HG03565 (cell line): ENCODE data around the gene PCNT.

Experiments used
- ATAC-seq: cut with Tn5 transposase; IDR thresholded peaks from one replicate; pipeline ENCODE4 v1.9.1; 2021; ENCODE audit warnings: mild to moderate bottlenecking, moderate library complexity; ENCODE audit not compliant: unreplicated experiment

The PCNT gene

DNA sequence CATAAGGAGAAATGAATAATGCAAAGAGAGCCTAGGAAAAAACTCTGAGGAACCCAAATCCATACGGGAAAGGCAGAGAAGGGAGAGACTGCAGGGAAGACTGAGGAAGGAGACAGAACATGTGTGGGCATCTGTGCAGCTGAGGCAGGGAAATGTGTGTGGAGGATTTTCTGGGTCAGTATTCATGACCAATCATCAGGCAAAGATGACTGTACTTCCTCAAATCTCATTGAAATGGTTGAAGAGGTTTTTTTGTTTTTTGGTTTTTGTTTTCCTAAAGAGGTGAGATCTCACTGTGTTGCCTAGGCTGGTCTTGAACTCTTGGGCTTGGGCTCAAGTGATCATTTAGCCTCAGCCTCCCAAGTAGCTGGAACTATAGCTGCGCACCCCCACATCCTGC lies 150.4 kb downstream of the PCNT start:
- no peak for ATAC-seq

DNA sequence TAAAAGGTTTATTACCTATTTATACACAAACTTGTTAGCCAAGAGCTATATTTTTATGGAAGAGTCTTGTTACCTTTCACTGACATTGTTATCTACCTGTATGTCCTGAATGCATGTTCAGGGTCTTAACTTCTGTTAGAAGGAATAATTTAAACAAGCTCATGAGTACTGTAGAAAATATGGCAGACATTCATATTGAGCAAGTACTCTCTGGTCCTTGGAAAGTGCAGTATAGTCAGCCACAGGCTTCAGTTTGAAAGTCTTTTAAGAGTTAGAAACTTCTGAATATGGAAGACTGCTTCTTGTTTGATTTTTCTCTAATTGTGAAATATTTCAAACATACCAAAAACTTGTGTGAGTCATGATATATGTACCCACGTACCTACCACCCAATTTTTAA lies 151.3 kb downstream of the PCNT start:
- ATAC-seq = no peak

DNA sequence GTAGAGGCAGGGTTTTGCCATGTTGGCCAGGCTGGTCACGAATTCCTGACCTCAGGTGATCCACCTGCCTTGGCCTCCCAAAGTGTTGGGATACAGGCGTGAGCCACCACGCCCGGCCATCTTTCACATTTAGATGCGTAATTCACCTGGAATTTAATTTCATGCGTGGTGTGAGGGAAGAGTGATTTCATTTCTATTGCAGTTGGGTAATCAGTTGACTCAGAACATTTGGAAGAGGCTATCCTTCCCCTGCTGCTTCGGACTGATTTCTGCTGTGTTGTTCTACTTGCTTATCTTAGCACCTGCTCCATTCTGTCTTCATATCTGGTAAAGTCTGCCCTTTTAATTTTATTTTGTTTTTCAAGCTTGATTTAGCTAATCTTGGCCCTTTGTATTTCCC lies 153.8 kb downstream of the PCNT start:
- no peak for ATAC-seq

- no peak for ATAC-seq
These were observed 155.0 kb downstream of the PCNT start for GRCh38 chr21:46478910-46479309.

DNA sequence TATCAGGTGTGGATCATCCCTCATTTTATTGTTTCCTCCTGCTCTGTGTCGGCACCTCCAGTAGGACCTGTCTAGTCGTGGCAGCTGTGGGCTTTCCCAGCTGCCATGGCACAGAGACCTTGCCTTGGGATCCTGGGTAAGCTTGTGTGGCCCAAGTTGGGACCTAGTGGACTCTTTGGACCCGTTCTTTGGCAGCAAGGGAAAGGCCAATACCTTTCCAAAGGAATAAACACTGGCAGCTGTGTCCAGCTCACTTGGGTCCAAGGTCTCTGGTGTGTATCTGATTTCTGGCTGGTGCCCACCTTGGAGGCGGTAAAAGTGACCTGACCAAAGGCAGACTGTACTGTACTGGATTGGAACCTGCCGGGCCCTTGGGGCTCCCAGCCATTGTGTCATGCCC lies 156.5 kb downstream of the PCNT start:
- no peak for ATAC-seq

- ATAC-seq = no peak
These were observed 158.4 kb downstream of the PCNT start for GRCh38 chr21:46482225-46482845.

DNA sequence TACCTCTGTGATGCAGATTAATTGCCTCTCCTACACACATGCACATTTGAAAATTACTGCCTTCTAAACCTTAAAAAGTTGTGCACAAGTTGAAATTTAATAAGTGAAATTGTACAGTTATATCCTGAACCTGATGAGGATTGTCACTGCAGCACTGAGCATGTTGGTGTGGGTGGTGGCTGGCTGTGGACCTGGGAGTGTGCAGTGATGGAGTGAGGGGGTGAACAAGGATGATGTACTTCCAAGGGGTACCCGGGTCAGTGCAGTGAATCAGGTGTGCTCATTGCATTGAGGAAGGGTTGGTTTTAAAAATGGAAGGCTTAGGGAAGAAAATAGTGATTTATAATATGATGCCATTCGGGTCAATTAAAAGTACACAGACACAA lies 158.9 kb downstream of the PCNT start:
- ATAC-seq = no peak

- no peak for ATAC-seq
These were observed 159.6 kb downstream of the PCNT start for GRCh38 chr21:46483300-46484295.

DNA sequence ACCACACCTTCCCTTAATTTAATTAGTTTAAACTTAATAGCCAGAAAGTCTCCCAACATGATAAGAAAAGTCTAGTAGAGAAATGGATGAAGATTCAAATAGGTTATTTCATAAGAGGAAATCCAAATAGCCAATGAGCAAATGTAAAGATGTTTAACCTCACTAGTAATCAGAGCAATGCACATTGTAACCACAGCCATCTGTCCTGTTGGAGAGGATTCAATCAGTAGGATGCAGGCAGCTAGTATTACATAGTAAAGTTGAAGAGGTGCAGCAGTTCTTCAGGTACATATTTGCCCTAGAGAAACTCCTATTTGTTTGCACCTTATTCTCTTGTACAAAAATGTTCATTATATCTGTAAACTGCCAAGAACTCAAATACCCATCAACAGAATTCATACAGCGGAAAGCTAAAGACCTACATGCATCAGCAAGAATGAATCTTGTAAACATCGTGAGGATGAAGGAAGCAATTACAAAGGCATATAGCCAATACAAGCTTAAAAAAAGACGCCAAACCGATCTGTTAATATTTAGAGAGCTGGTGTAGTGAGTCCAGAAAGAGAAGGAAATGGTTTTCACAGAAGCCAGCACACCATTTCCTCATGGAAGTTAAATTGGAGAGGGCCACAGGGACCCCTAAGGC lies 162.6 kb downstream of the PCNT start:
- ATAC-seq = no peak

DNA sequence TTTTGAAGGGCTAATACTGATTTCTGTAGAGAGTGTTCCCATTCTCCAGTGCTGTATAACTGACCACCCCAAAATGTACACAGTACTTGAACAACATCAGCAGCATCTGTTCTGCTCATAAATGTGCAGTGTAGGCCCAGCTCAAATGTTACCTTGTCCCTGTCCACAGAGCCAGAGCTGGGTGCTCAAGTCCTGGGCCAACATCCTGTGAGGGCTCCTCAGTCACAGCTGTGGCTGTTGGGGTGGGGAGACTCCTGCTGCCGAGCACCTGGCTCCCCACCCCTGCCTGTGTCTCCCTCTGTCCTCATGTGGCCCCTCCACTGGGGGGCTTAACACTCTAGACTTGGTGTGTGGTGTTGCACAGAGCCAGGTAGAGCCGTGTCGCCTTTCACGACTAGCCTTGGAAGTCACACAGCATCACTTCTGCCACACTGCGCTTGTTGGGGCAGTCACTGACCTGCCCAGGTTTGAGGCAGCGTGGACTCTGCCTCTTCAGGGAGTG lies 165.3 kb downstream of the PCNT start:
- no peak for ATAC-seq

- no peak for ATAC-seq
These were observed 165.8 kb downstream of the PCNT start for GRCh38 chr21:46489800-46490199.

GRCh38 chr21:46491553-46491952 lies 167.6 kb downstream of the PCNT start:
- ATAC-seq = no peak

DNA sequence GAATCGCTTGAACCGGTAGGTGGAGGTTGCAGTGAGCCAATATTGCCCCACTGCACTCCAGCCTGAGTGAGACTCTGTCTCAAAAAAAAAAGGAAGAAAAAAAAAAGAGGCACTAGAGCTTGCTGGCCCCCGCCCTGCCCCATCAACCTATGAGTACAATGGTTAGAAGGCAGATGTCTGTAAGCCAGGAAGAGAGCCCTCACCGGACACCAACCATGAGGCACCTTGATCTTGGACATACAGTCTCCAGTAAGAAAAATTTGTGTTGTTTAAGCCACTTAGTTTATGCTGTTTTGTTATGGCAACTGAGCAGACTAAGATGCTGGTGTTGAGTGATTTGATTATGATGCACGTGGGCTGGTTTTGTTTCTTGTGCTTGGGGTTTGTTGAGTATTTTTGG lies 168.9 kb downstream of the PCNT start:
- no peak for ATAC-seq

- ATAC-seq = no peak
These were observed 169.9 kb downstream of the PCNT start for GRCh38 chr21:46493828-46494227.
